Fibroblast of mammary gland (primary cell): Measurements from ENCODE around the gene ZDHHC11.

ENCODE experiments used
- DNase-seq: peaks from one replicate; pipeline ENCODE4 v3.0.0-alpha.2; 2010; ENCODE audit warnings: low read depth
- H3K4me3 ChIP-seq: 2 replicates; pipeline ENCODE4 v1.5.1; 2011; ENCODE audit warnings: low read depth, mild to moderate bottlenecking, low read length, moderate library complexity; ENCODE audit not compliant: control insufficient read depth
- CTCF ChIP-seq: conservative IDR thresholded peaks from 2 replicates; pipeline ENCODE4 v1.5.1; 2011; ENCODE audit warnings: low read depth, low read length, inconsistent platforms; ENCODE audit not compliant: control insufficient read depth, insufficient read depth

ZDHHC11 gene

GRCh38 chr5:871596-872298 is 21.0 kb upstream of the ZDHHC11 start:
- H3K4me3 ChIP-seq: no peak overlapping the region
- TF ChIP-seq CTCF: no peak
- DNase-seq: no peak

- no peak overlapping the region for H3K4me3 ChIP-seq
- DNase-seq: no peak
- TF ChIP-seq CTCF: no peak
Measured at GRCh38 chr5:870956-871355, 20.2 kb upstream of the ZDHHC11 start.

GRCh38 chr5:868428-869135 is 17.8 kb upstream of the ZDHHC11 start:
- TF ChIP-seq CTCF: no peak
- no peak overlapping the region for H3K4me3 ChIP-seq
- no peak for DNase-seq

- no peak for TF ChIP-seq CTCF
- DNase-seq: no peak
- no peak overlapping the region for H3K4me3 ChIP-seq
Measured at GRCh38 chr5:867300-867870, 16.6 kb upstream of the ZDHHC11 start.

GRCh38 chr5:865771-866170 is 15.0 kb upstream of the ZDHHC11 start:
- DNase-seq: no peak
- TF ChIP-seq CTCF: no peak
- H3K4me3 ChIP-seq: no peak overlapping the region

- TF ChIP-seq CTCF: no peak
- no peak overlapping the region for H3K4me3 ChIP-seq
- no peak for DNase-seq
Measured at GRCh38 chr5:865168-865521, 14.4 kb upstream of the ZDHHC11 start.
